Tibial artery (tissue), 4 donors: ENCODE results near the gene CPED1.

Experiments
- DNase-seq, 2 donors: peaks; one replicate each; pipeline ENCODE4 v3.0.0-alpha.2; 2019
- H3K27ac ChIP-seq, 2 donors: fragments of 200-600 bp; sonication (generic) in 1 of 2; 1 replicate in 1 of 2; 2 replicates in 1 of 2; pipeline ENCODE4 v1.5.1; 2018 to 2019; ENCODE audit warnings: mild to moderate bottlenecking in 1 of 2
- H3K27me3 ChIP-seq, 2 donors: fragments of 200-600 bp; sonication (generic) in 1 of 2; one replicate each; pipeline versions ENCODE4 v1.5.1 to v1.6.0; 2016 to 2019
- H3K36me3 ChIP-seq, 3 donors: fragments of 200-600 bp; sonication (generic) in 2 of 3; one replicate each; pipeline ENCODE4 v1.5.1; 2016 to 2019; ENCODE audit warnings: mild to moderate bottlenecking in 2 of 3
- H3K4me1 ChIP-seq, 4 donors: fragments of 200-600 bp; sonication (generic) in 2 of 4; 1 replicate in 3 of 4; 2 replicates in 1 of 4; pipeline ENCODE4 v1.5.1; 2016 to 2019
- H3K4me3 ChIP-seq, 2 donors: fragments of 200-600 bp; sonication (generic) in 1 of 2; 1 replicate in 1 of 2; 2 replicates in 1 of 2; pipeline ENCODE4 v1.5.1; 2018 to 2019; ENCODE audit warnings: mild to moderate bottlenecking in 2 of 2
- H3K9me3 ChIP-seq, 3 donors: fragments of 200-600 bp; sonication (generic) in 1 of 3; one replicate each; pipeline ENCODE4 v1.5.1; 2016 to 2019
- CTCF ChIP-seq, 2 experiments: fragments of 200-600 bp in 1 of 2; fragments of 450-650 bp in 1 of 2; IDR thresholded peaks; one replicate each; pipeline ENCODE4 v1.5.1; 2017 to 2019; ENCODE audit warnings: antibody characterized with exemption in 2 of 2, mild to moderate bottlenecking in 1 of 2, moderate library complexity in 1 of 2
- intact Hi-C: fragments of 100-400 bp; cut with DNase I; formaldehyde crosslinking; loops from one replicate; pipeline ENCODE4 v1.15.0; 2023; ENCODE audit warnings: low total_unique reads

CPED1 gene

GRCh38 chr7:121017586-121017985 lies 29.1 kb downstream of the CPED1 start:
- no peak for DNase-seq
- Histone ChIP-seq H3K27me3 (no peaks in the 10 kb centered on the region), H3K27ac (peak overlapping the region in 1 of 2 donors; percentile 74), H3K4me1 (peaks cover 0 to 85% (median 34%) of the 10 kb centered on the region in 4 donors), H3K9me3 (no peaks in the 10 kb centered on the region), H3K36me3 (no peaks in the 10 kb centered on the region), H3K4me3 (no peak overlapping the region)
- no peak for TF ChIP-seq CTCF (IDR thresholded peaks at IDR 0.05)
- intact Hi-C loops: no loop called here

DNA sequence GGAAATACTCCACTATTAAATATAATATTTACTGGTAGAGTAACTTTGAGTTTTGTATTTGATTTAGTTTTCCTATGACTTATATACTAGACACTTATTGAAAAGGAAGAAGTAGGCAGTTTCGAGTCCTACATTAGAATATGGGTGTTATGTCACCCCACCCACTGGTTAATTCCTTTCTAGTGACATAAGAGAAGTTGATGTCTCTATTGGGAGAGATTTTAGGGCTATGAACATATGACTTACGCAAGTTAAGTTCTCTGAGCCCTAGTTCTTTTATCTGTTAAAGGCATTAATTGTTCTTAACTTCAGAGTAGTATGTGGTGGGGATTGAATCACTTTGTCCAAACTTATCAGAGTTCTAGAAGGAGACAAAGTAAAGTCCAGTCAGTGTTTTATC lies 30.5 kb downstream of the CPED1 start:
- H3K36me3 ChIP-seq: no peaks in the 10 kb centered on the region
- intact Hi-C loops: no loop called here
- H3K27me3 ChIP-seq: no peaks in the 10 kb centered on the region
- peak overlapping the region; percentile 56 to 74 for H3K27ac ChIP-seq
- no peaks in the 10 kb centered on the region for H3K9me3 ChIP-seq
- TF ChIP-seq CTCF (IDR thresholded peaks at IDR 0.05): no peak
- peaks cover 0 to 92% (median 43%) of the 10 kb centered on the region in 4 donors for H3K4me1 ChIP-seq
- H3K4me3 ChIP-seq: no peak overlapping the region
- DNase-seq: no peak

GRCh38 chr7:121020249-121020988 lies 31.9 kb downstream of the CPED1 start:
- no peak overlapping the region for H3K4me3 ChIP-seq
- H3K27me3 ChIP-seq: no peaks in the 10 kb centered on the region
- intact Hi-C loops: no loop called here
- no peaks in the 10 kb centered on the region for H3K36me3 ChIP-seq
- no peak for TF ChIP-seq CTCF (IDR thresholded peaks at IDR 0.05)
- H3K4me1 ChIP-seq: peaks cover 0 to 97% (median 46%) of the 10 kb centered on the region in 4 donors
- DNase-seq: no peak
- no peaks in the 10 kb centered on the region for H3K9me3 ChIP-seq
- peak overlapping the region; percentile 56 to 74 for H3K27ac ChIP-seq

DNA sequence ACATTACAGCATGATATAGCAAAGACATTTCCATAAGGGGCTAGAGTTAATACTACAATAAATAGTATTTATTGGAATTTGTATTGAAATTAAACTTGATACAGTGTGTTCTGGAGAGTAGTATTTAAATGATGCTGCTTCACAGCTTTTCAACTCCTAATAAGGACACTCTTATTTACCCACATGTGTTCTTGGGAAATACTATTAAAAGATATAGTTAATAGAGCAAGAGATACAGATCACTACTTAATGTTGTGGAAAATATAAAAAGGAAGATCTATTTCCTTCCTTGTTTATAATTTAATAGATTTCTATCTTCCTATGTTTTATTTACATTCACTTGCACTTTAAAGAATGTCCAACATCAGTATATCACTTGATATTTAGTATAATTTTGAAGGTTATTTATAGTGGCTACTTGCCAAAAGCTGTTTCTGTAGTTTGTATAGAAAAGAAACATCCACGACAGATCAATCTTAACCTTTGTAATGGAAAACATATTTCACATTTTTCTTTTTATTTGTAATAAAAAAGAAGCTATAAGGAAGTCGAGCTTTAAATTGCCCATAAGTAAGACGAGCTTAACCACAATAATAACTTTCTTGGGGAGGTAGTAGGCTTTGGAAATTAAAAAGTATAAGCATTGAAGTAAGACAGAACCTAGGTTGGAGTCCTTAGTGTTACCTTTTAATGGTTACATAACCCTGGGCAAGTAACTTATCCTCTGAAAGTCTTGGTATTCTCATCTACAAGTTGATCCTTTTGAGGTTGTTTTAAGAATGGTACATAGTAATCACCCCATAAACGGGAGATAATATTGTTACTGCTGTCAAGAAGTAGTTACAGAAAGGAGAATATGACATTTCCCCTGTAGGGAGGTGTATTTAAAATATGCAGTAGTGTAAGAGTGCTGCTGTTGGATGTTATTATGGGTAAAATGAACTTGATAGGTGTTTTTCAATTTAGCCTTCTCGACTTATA lies 32.8 kb downstream of the CPED1 start:
- no peak overlapping the region for H3K4me3 ChIP-seq
- peaks cover 0 to 97% (median 45%) of the 10 kb centered on the region in 4 donors for H3K4me1 ChIP-seq
- no peak for DNase-seq
- H3K9me3 ChIP-seq: no peaks in the 10 kb centered on the region
- peak overlapping the region; percentile 56 to 74 for H3K27ac ChIP-seq
- H3K36me3 ChIP-seq: no peaks in the 10 kb centered on the region
- no peaks in the 10 kb centered on the region for H3K27me3 ChIP-seq
- no peak for TF ChIP-seq CTCF (IDR thresholded peaks at IDR 0.05)
- intact Hi-C loops: no loop called here

GRCh38 chr7:121023194-121023593 lies 34.7 kb downstream of the CPED1 start:
- DNase-seq: no peak
- H3K4me3 ChIP-seq: no peak overlapping the region
- TF ChIP-seq CTCF (IDR thresholded peaks at IDR 0.05): no peak
- H3K9me3 ChIP-seq: no peaks in the 10 kb centered on the region
- intact Hi-C loops: no loop called here
- no peaks in the 10 kb centered on the region for H3K27me3 ChIP-seq
- H3K4me1 ChIP-seq: peaks cover 0 to 95% (median 38%) of the 10 kb centered on the region in 4 donors
- no peaks in the 10 kb centered on the region for H3K36me3 ChIP-seq
- peak overlapping the region; percentile 74 to 78 for H3K27ac ChIP-seq
